Measurements from ENCODE around the gene SRCIN1.

DNA sequence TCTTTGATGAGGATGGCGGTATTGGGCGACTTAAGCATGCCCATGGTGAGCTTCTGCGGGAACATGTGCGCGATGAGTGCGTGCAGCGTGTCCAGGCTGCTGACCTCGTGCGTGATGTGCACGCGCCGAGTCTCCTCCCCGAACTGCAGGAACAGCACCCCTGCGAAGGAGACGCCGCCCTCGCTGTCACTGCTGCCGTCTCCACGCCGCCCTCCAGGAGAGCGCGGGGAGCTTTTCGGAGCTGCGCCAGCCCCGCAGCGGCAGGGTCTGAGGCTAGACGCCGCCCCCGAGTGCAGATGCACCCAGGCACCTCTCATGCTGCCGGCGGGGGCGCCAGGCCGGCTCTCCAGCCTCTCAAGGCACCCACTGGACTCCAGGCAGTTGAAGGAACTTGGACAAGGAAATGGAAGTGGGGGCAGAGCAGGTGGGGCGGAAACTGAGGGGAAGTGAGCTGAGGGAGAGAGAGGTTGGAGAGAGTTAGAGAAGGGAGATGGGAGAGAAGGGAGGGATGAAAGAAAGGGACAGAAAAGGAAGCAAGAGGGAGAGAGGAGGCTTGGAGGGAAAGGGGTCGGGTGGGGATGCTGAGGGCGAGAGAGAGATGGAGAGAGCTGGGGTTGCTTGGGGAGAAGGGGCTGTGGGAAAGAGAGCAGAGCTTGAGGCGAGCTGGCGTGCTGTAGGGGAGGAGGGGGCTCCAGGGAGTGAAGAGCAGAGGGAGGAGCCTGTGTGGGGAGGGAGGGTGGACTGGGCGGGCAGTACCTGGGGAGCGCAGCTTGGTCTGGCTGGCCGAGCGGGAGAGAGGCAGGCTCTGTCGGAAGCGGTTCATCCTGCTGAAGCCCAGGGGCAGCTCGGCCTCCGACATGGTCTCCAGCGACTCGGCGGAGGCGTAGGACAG is 42.1 kb downstream of the SRCIN1 start:
- TF ChIP-seq, protein P1, sequence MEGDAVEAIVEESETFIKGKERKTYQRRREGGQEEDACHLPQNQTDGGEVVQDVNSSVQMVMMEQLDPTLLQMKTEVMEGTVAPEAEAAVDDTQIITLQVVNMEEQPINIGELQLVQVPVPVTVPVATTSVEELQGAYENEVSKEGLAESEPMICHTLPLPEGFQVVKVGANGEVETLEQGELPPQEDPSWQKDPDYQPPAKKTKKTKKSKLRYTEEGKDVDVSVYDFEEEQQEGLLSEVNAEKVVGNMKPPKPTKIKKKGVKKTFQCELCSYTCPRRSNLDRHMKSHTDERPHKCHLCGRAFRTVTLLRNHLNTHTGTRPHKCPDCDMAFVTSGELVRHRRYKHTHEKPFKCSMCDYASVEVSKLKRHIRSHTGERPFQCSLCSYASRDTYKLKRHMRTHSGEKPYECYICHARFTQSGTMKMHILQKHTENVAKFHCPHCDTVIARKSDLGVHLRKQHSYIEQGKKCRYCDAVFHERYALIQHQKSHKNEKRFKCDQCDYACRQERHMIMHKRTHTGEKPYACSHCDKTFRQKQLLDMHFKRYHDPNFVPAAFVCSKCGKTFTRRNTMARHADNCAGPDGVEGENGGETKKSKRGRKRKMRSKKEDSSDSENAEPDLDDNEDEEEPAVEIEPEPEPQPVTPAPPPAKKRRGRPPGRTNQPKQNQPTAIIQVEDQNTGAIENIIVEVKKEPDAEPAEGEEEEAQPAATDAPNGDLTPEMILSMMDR (conservative IDR thresholded peaks at IDR 0.05; ENCODE audit: low read depth, low read length): no peak
- TF ChIP-seq EZH2phosphoT487 (IDR thresholded peaks at IDR 0.05; ENCODE audit: borderline replicate concordance, low read length) (no peak), EZH2 (IDR thresholded peaks at IDR 0.05; ENCODE audit: low read length, unreplicated experiment) (no peak)

Measured in PC-3 (cell line).